Motor neuron (in vitro differentiated cells): ENCODE data around the gene MICOS13. TPM values are rescaled to one million over a fixed set of nuclear protein-coding genes. Genes with fewer than 3 reads are reported as not detected.

Source experiments
- ATAC-seq, 8 experiments: fragments of 200-7000 bp; cut with Tn5 transposase; replicated peaks in 6 of 8; 2 replicates each; pipeline ENCODE4 v1.8.0; 2021; ENCODE audit warnings: mild to moderate bottlenecking in 8 of 8, moderate library complexity in 8 of 8
- H3K27ac ChIP-seq, 2 donors: fragments of 250-450 bp; sonication (Bioruptor Pico); 2 replicates each; pipeline ENCODE4 v1.9.0; 2021; ENCODE audit warnings: antibody characterized with exemption in 2 of 2, mild to moderate bottlenecking in 2 of 2, moderate library complexity in 1 of 2
- H3K4me1 ChIP-seq, 2 donors: fragments of 250-450 bp; sonication (Bioruptor Pico); replicated peaks in 1 of 2; 2 replicates each; pipeline ENCODE4 v1.6.1; 2021; ENCODE audit warnings: antibody characterized with exemption in 2 of 2, mild to moderate bottlenecking in 2 of 2, moderate library complexity in 1 of 2
- H3K4me3 ChIP-seq, 5 donors: fragments of 250-450 bp; sonication (Bioruptor Pico); 2 replicates each; pipeline ENCODE4 v1.9.0; 2021; ENCODE audit warnings: antibody characterized with exemption in 5 of 5, mild to moderate bottlenecking in 5 of 5, moderate library complexity in 4 of 5
- WGBS, 10 experiments: fragments of 450-650 bp; shearing (Covaris generic); methylation state at CpG; one replicate each; pipeline ENCODE4 v1.0.0; 2022; 5-methylcytosine and 5-hydroxymethylcytosine counted together
- in situ Hi-C, 9 experiments: fragments of 400-800 bp; cut with MboI; loops; one replicate each; pipeline ENCODE4 v1.15.0; 2021; ENCODE audit warnings: low sequenced_read_pairs in 9 of 9, low pct_unique_long_range_greater_than_20kb in 2 of 9; ENCODE audit not compliant: unreplicated experiment in 9 of 9
- total RNA-seq, 8 experiments: library from RNA; unstranded; fragments of 300-600 nt; gene quantifications; 2 replicates each; pipeline versions ENCODE4 v1.2.3 to v1.2.4, GENCODE V29; 2022

The MICOS13 gene
- total RNA-seq, 8 experiments from 2014 or later = 36.6 to 86.7 (median 54.2) TPM

DNA sequence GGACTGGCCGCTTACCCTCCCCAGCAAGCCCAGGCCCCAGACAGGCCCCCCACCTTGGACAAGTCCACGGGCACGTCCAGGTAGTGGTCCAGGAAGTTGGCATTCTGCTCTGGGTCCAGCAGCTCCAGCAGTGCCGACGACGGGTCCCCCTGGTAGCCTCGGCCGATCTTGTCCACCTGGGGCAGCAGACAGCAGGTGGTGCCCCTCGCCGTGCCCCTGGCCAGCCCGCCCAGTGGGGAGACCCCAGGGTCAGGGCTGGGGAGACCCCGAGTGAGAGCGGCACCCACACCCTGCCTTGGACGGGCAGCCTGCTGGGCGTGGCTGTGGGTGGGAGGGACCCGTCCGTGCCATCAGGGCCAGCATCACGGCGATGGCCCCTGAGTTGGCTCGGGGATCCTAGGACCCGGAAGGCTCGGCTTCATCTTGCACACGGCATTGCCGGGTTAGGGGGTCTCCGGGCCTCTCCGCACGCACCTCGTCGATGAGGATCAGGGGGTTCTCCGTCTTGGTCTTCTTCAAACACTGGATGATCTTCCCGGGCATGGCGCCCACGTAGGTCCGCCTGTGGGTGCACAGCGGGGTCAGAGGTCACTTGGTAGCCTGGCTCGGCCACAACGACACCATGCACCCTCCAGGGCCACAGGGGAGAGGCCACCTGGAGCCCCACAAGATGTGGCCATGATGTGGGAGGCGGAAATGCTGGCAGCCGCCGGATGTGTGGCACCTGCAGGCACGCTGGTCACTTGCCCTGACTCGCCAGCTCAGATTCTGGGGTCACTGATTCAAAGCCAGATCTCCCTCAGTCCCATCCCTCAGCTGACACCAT, 16.1 kb upstream of the MICOS13 start:
- WGBS, 10 experiments = 90% methylated on average over 4 of the region's 42 CpGs; no CpG with 5 or more reads in 9 of the 10 experiments

DNA sequence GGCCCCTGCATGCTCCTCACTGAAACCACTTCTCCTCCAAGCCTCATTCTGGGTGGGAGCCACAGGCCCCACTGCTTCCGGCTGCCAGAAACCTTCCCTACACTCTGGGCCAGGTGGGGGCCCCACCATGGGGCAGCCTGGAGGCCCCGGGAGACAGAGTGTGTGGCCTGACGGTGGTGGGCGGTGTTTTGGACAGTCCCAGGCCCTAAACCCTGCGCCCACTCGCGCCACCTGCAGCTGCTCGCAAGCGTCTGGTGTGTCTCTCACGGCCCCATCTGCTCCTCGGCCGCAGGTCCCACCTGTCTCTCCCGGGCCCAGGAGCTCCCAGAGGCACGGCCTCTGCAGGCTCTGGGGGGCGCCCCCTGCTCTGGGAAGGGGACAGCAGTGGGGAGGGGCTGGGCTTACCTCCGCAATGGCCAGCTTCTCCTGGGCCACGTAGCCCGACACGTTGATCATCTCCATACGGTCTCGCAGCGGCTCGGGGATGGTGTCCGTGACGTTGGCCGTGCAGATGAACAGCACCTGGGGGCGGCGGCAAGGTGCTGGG, 15.4 kb upstream of the MICOS13 start:
- ATAC-seq = peak in 1 of 8 experiments; percentile 0
- in situ Hi-C loops = no loop called here
- Histone ChIP-seq H3K27ac (no peak overlapping the region), H3K4me1 (peaks cover 5 to 11% of the 10 kb centered on the region in 2 donors), H3K4me3 (no peak overlapping the region)
- 80 to 84% methylated on average over 3 to 8 of the region's 28 CpGs; no CpG with 5 or more reads in 8 of the 10 experiments for WGBS, 10 experiments

More for the DNA sequence above, 16.1 kb upstream of the MICOS13 start:
- no peak for ATAC-seq
- Histone ChIP-seq H3K4me3 (no peak overlapping the region), H3K4me1 (peaks cover 5 to 8% of the 10 kb centered on the region in 2 donors), H3K27ac (no peak overlapping the region)
- in situ Hi-C loops = no loop called here

DNA sequence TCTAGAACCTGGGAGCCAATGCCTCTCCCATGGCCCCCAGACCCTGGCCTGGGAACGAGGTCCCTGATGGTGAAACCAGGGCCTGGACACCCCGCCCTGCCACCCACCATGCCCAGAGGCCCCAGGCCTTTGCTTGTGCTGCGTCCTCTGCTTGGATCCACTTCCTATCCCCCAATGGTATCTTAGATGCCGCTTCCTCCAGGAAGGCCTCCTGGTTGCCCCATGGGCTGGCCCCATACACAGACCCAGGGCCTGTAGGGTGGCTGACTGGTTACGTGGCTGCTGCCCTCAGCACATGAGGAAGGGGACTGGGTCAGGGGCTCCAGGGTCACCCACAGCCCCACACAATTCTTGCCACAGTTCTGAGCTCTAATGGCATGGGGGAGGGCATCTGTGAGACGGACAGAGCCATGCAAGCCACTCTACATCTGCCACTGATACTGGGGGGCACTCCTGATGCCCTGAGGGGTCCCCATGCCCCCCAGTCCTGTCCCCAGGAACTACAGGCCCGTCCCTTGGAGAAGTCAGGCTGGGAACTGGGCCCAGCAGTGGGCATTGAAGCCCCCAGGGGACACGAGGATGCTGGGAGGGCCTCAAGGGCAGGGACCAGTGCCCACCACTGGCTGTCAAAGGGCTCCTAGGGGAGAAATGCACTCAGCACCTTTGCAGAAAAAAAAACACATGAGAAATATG, 14.8 kb upstream of the MICOS13 start:
- WGBS, 10 experiments = 100% methylated on average over 1 to 2 of the region's 8 CpGs; no CpG with 5 or more reads in 7 of the 10 experiments
- no peak for ATAC-seq
- peaks cover 5 to 11% of the 10 kb centered on the region in 2 donors for H3K4me1 ChIP-seq
- in situ Hi-C loops = no loop called here
- H3K27ac ChIP-seq = no peak overlapping the region
- no peak overlapping the region for H3K4me3 ChIP-seq

DNA sequence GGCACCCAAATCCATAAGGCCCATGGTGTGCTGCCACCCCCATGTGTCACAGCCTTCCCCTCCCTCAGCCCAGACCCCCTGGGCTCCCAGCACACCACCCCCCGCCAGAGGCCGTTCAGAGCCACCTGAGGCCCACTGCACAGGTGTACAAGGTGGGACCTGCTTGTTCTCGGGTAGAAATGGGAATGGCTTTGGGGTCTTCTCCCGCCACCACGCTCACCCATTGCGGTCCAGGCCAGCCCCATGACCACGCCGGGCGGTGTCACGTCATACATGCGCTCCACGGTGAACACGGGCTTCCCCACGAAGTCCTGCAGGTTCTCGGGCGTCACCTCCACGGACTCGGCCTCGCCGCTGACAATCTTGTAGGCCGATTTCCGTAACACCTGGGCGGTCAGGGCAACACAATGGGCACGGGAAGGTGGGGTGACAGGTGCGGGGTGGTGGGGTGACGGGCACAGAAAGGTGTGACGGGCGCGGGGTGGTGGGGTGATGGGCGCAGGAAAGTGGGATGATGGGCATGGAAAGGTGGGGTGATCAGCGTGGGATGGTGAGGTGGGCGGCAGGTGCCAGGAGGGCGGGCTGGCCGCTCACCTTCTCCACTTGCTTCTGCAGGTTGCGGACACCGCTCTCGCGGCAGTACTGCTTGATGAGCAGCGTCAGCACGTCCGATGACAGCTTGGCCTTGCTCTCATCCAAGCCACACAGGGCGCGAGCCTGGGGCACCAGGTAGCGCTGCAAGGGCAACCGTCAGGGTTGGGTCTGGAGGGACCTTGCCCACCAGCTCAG, 14.0 kb upstream of the MICOS13 start:
- no peak for ATAC-seq
- peaks cover 5 to 11% of the 10 kb centered on the region in 2 donors for H3K4me1 ChIP-seq
- in situ Hi-C loops = no loop called here
- 100% methylated on average over 6 of the region's 45 CpGs; no CpG with 5 or more reads in 9 of the 10 experiments for WGBS, 10 experiments
- H3K27ac ChIP-seq = no peak overlapping the region
- H3K4me3 ChIP-seq = no peak overlapping the region

DNA sequence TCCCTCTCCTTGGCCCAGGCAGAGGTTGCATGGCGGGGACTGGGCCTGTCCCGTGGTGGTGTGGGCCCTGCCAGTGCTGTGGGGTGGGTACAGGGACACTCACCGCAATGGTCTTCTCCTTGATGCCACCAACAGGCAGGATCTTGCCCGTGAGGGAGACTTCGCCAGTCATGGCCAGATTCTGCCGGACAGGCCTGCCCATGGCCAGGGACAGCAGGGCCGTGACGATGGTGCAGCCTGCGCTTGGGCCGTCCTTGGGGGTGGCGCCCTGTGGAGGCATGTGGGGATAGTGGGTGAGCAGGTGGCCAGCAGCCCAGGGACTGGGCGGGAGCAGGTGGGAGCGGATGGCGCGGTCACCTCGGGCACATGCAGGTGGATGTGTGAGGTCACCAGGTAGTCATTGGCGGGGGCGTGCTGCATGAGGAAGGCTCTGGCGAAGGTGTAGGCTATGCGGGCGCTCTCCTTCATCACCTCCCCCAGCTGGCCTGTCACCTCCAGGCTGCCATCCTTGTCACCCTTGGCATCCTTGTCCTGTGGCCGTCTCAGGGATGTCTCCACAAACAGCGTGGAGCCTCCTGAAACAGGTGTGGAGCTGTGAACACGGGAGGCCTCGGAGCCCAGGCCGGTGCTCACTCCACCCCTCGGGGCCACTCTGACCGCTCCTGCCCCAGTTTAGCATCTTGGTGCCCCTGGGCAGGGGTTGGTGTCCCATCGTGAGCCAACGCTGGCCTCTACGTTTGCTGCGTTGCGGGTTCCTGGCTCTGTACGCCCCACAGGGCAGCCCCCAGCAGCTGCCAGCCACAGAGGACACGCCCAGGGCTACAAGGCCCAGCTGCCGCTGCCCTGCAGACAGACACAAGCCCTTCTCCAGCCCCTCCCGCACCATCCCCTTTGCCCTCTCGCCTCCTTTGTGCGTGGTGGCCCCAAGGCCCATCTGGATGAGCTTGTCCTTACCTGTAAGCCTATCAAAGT, 13.2 kb upstream of the MICOS13 start:
- Histone ChIP-seq H3K4me1 (peaks cover 5 to 11% of the 10 kb centered on the region in 2 donors), H3K27ac (no peak overlapping the region), H3K4me3 (no peak overlapping the region)
- 73 to 100% (median 100%) methylated on average over 1 to 4 of the region's 39 CpGs; no CpG with 5 or more reads in 4 of the 10 experiments for WGBS, 10 experiments
- in situ Hi-C loops = no loop called here
- ATAC-seq = peak in 2 of 8 experiments; percentile 1

DNA sequence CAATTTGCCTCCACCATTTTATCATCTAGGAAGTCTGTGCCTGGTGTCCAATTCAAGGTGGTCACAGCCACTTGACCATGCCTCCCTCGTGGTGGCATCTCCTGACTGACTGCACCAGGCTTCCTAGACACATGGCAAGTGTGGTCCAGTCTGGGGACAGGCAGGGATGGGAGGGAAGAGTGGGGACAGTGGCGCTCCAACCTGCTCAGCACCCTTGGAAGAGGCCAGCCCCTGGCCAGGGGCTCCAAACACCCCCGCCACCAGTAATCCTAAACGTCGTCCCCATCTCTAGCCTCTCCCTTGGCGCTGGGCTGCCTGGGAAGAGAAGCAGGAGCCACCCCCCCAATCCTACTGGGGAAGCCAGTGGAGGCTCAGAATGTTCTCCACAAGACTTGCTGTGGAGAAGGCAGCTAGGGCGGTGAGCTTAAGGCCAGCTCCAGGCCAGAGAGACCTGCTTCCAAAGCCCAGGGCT, 12.4 kb upstream of the MICOS13 start:
- peak in 1 of 8 experiments; percentile 0 for ATAC-seq
- H3K4me3 ChIP-seq = no peak overlapping the region
- 100% methylated on average over 1 of the region's 7 CpGs; no CpG with 5 or more reads in 9 of the 10 experiments for WGBS, 10 experiments
- in situ Hi-C loops = no loop called here
- H3K27ac ChIP-seq = no peak overlapping the region
- peaks cover 5 to 11% of the 10 kb centered on the region in 2 donors for H3K4me1 ChIP-seq

DNA sequence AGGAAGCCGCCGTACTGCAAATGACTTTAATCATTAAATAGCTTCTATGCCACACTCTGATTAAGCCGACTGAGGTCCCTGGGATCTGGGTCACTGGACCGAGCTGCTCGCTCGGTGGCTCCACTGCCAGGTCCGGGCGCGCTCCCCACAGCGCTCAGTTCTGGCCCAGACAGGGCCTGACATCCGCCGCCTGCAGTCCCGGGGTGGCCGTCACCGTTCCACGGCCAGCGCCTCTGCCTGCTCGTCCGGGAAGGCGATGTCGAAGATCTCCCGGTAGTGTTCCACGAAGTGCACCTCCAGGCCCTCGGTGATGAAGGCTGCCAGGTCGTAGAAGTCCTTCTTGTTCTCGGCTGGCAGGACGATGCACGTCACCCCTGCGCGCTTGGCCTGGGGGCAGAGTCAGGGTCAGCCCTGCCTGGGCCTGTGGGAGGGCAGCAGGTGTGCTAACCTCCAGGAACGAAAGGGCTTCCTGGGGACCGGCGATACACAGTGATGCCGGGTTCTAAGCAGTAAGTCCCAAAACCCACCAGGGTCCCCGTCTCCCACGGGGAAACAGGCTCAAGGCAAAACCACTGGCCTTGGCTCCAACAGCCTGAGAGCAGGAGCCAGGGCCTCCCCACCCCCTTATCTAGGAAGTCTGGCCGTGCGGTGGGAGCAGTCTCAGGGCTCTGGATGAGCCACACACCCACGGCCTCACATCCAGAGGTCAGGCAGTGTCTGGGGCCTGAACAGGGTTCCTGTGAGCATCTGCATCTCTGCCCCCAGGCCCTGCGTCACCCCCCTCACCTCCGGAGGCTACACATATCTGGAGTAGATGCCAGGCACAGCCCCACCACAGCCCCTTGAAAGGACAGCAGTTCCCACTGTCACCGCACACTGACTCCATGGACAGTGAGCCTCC, 11.8 kb upstream of the MICOS13 start:
- in situ Hi-C loops = no loop called here

DNA sequence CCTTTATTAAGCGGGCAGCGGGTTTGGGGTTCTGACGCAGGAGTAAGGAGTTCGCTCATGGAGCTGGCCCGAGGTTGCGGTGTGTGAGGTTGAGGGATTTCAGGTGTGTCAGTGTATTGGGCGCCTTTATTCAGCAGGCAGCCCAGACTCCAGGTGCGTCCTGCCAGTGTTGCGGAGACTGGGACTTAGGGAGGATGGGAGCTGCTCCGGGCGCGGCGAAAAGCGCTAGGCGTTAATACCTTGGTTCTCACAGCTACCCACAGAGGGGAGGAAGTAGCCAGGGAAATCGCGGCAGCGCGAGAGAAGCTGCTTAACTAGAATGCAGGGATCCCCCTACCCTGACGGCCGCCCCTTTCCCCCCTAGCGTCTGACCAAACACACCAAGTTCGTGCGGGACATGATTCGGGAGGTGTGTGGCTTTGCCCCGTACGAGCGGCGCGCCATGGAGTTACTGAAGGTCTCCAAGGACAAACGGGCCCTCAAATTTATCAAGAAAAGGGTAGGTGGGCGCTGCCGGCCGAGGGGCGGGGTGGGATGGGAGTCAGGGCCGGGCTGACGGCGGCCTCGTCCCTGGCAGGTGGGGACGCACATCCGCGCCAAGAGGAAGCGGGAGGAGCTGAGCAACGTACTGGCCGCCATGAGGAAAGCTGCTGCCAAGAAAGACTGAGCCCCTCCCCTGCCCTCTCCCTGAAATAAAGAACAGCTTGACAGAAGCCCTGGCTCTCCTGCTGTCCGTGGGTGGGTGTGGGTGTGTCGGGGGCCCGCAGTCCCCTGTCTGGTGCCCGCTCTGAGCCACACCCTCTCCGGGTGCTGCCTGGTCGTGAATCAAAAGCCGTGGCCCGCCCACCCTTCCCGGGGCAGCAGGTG, 10.9 kb upstream of the MICOS13 start:
- in situ Hi-C loops = no loop called here
- Histone ChIP-seq H3K27ac (peak overlapping the region; percentile 52 to 71), H3K4me1 (peaks cover 5 to 14% of the 10 kb centered on the region in 2 donors), H3K4me3 (peak overlapping the region; percentile 48 to 81 (median 66))
- 0 to 30% (median 3%) methylated on average over 1 to 5 of the region's 54 CpGs; no CpG with 5 or more reads in 5 of the 10 experiments for WGBS, 10 experiments
- ATAC-seq = peak in 7 of 8 experiments; percentile 1 to 7 (median 2)

More for the DNA sequence above, 11.8 kb upstream of the MICOS13 start:
- peak overlapping the region; percentile 48 to 81 (median 66) for H3K4me3 ChIP-seq
- peaks cover 5 to 11% of the 10 kb centered on the region in 2 donors for H3K4me1 ChIP-seq
- H3K27ac ChIP-seq = peak overlapping the region in 1 of 2 donors; percentile 52
- ATAC-seq = peak in 1 of 8 experiments; percentile 0
- WGBS, 10 experiments = 7 to 100% (median 80%) methylated on average over 1 to 15 of the region's 42 CpGs; no CpG with 5 or more reads in 4 of the 10 experiments

DNA sequence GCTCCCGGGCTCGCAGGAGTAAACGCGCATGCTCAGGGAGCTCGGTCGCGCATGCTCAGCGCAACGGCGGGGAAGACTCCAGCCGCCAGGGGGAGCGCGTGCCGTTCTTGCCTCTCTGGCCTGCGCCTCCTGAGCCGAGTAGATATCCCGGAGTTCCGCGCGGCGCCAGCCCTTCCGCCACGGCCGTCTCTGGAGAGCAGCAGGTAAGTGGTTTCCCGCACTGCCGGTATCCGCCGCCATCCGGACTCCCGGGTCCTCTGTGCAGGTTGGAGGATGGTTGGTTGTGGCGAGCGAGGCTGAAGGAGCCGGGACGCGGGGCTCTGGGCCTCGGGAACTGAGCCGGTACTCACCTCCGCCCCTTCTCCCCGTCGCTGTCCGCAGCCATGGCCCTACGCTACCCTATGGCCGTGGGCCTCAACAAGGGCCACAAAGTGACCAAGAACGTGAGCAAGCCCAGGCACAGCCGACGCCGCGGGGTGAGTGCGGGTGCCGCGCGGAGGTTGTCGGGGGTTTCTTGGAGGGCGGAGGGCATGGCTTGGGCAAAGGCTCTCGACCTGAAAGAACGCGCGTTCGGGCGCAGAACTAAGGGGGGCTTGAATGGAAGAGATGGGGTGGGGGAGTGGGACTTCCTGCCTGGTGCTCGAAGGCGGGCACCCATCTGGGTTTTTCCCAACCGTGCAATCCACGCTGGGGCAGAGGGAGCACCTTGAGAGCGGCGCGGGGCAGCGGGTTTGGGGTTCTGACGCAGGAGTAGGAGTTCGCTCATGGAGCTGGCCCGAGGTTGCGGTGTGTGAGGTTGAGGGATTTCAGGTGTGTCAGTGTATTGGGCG, 10.0 kb upstream of the MICOS13 start, which contains the start of gene RPL36:
RPL36 (plus strand) TSS at position 171 of the 830 bp plus-strand sequence; CDS start at position 384, 213 bp downstream.
- peak; percentile 21 to 66 (median 58) for ATAC-seq
- Histone ChIP-seq H3K4me3 (peak within 1 kb of the TSS; percentile 48 to 81 (median 66)), H3K27ac (peak within 1 kb of the TSS; percentile 71 to 88), H3K4me1 (peaks cover 5 to 15% of the 10 kb centered on the region in 2 donors)
- WGBS, 10 experiments = 0 to 8% (median 0%) methylated on average over 1 to 14 of the region's 73 CpGs; no CpG with 5 or more reads in 5 of the 10 experiments
- in situ Hi-C loops = no loop called here
